Right renal cortex interstitium (tissue), 3 donors: ENCODE results near the gene VPS8. TPM values are rescaled to one million over a fixed set of nuclear protein-coding genes. Genes with fewer than 3 reads are reported as not detected.

Experiments used
- DNase-seq, 3 donors: peaks; one replicate each; pipeline ENCODE4 v3.0.0-alpha.2; 2013; ENCODE audit warnings: low read depth in 3 of 3, low spot score in 2 of 3
- polyA plus RNA-seq, 3 donors: library from polyadenylated mRNA; unstranded; fragments of 120-200 nt; gene quantifications; one replicate each; pipeline ENCODE4 v1.2.1, GENCODE V29; 2013; ENCODE audit not compliant: insufficient read length in 3 of 3

VPS8 gene
- polyA plus RNA-seq, 3 donors = 38.2 to 45.0 (median 38.5) TPM

DNA sequence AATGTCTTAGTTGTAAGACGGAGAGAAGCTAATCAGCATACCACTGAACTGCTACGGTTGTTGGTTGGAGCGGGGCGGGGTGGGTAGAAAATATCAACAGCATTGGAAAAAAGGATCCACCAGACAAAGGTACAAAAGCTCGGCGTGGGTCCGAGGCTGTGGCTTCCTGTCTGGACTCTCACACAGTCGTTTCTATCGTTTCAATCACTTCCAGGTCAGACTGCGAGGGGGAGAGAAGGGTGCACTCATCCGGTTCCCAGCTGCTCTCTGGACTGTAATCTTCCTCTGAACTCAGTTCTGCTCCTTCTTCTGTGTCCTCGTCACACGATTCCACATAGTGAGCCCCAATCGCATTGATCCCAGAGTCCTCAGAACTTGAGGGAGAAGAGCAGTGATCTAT lies 270.9 kb downstream of the VPS8 start:
- DNase-seq = no peak

DNA sequence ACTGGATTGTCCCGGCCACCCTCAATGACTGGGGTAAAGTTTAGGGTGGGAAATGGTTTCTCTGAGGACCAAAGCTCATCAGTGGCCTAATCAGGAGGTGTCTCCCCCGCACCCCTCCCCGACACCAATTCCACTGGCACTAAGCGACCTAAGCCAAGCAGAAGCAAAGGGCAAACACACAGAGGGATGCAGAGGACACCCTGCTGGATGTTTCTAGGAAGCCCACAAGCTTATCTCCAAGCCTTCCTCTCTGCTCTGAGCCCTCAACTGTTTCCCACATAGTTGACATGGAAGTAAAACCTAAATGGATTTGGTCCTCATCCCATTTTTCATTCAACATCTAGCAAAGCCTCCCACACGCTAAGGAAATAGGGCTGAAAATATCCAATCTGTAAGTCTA lies 272.4 kb downstream of the VPS8 start:
- no peak for DNase-seq

DNA sequence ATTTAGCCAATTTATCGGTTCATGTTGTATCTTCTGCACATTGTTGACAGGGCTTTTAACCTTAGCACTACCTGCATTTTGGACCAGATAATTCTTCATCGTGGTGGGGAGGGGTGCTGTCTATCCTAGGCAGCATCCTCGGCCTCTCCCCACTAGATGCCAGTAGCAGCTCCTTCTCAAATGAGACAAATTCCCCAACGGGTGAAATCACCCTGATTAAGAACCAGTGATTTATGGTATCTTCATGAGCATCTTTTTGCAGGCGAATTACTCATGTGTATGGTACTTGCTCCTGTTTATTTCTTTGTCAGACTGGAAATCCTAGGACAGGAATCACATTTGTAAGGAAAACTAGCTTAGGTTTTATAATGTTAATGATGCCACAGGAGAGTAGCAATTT lies 272.9 kb downstream of the VPS8 start:
- no peak for DNase-seq

DNA sequence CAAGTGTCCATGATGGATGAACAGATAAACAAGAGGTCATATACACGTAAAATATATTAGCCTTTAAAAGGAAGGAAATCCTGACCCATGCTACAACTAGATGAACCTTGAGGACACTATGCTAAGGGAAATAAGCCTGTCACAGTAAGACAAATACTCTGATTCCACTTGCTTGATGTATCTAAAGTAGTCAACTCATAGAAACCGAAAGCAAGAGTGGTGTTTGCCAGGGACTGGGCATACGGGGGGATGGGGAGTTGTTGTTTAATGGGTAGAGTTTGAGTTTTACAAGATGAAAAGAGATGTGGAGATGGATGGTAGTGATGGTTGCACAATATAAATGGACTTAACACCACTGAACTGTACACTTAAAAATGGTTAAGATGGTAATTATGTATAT lies 275.5 kb downstream of the VPS8 start:
- DNase-seq = no peak

DNA sequence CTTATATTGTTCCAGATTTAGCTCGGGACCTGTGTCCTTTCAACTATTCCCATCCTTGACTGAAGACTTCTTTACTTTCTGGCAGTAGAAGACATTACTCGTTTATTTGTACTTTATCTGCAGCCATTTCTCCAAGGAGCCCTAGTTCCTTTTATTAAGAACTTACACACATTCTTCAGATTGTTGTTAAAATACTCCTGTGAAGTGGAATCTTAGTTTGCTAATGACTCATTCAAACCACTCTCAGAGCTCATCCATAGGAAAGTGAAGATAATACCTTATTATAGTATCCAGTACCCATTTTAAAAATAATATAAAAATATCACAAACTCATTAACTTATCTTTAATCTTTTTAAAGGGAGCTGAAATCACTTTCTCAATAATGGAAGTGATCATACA lies 277.4 kb downstream of the VPS8 start:
- DNase-seq = no peak

DNA sequence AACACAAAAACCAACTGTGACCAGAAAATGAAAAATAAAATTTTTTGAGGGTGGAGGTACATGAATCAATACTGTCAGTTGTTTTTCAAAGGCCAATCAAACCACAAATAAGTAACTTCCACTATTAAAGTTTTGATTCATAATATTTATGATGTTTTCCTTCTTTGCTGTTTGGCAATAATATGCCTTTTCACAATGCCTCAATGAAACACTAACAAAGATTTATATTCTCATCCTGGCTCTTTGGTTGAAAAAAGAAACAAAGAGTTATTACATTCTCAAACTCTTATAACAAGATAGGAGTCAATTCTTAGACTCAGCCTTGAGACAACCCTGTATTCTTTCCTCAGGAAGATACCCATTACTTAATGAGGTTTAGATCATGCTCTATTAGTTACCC lies 277.8 kb downstream of the VPS8 start:
- no peak for DNase-seq

DNA sequence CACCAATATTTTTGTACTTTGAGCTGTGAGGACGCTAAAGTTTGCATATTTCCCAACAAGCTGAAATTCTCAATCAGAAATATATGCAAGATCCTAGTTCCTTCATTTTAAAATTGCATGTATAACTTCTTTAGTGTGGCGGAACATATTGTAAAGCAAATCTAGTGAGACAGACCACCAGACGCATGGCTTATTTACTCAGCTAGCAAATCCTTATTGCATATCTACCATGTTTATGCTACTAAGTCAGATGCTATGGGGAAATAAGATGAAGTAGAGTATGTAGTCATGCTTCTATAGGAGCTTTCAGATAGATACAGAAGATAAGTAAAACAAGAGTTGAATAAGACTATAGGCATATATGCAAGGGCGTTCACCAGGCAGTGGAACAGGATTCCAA lies 278.8 kb downstream of the VPS8 start:
- DNase-seq = no peak

DNA sequence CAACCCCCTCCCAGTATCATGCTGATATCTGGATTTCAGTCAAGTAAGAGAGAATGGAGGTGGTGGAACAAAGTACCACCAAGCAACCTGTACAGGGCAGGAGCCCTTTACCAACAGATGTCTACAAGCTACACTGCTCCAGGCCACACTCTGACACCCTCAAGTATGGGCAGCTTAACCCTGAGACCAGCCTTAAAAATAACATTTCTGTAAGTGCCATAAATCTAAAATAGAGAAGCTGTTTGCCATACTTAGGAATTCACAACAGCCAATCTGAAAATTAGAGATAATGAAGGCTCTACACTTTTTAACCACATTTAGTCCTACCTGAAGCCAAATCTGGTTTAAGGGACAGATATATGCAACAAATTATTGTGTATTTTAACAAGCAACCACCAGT lies 281.1 kb downstream of the VPS8 start:
- no peak for DNase-seq

DNA sequence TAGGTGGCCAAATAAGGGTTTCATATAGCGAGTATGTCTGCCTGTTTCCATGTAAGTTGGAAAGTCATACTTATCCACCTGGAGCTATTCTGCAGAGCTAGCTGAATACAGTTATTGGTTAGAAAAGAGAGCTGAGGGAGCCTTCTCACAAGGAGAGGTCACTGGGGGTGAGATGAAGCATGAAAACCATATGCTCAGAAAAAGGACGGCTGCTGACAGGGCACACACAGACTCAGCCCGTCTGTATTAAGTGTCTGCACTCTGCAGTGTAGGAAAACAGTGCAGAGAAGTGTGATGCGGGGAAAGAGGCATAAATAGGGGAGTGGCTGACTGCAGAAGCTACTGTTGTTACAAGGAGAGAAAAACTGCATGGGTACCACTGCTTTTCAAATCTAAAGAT lies 282.7 kb downstream of the VPS8 start:
- no peak for DNase-seq

Other genes with a start within 250 kb of the VPS8 start
- gene MAGEF1, start 100.1 kb upstream of the VPS8 start, polyA plus RNA-seq = 10 to 100 TPM; 87.1 to 95.8 (median 92.4) TPM